Neural progenitor cell (in vitro differentiated cells): ENCODE results near the gene MAD2L2. TPM values are rescaled to one million over a fixed set of nuclear protein-coding genes. Genes with fewer than 3 reads are reported as not detected.

ENCODE experiments used
- DNase-seq: peaks from one replicate; pipeline ENCODE4 v3.0.0-alpha.2; 2016; ENCODE audit warnings: low spot score
- H2AFZ ChIP-seq: fragments of 200-600 bp; sonication (generic); replicated peaks from 2 replicates; pipeline ENCODE4 v1.6.1; 2016; ENCODE audit warnings: antibody characterized with exemption
- H3F3A ChIP-seq: fragments of 200-600 bp; sonication (generic); 2 replicates; pipeline ENCODE4 v1.6.1; 2016; ENCODE audit warnings: antibody characterized with exemption, low read depth
- H3K27ac ChIP-seq: fragments of 200-600 bp; sonication (generic); 2 replicates; pipeline ENCODE4 v1.5.1; 2016; ENCODE audit warnings: mild to moderate bottlenecking
- H3K27me3 ChIP-seq: fragments of 200-600 bp; sonication (generic); 2 replicates; pipeline ENCODE4 v1.6.1; 2016; ENCODE audit warnings: mild to moderate bottlenecking, moderate library complexity
- H3K36me3 ChIP-seq: fragments of 200-600 bp; sonication (generic); 2 replicates; pipeline ENCODE4 v1.5.1; 2016
- H3K4me1 ChIP-seq: fragments of 200-600 bp; sonication (generic); 2 replicates; pipeline ENCODE4 v1.6.1; 2016; ENCODE audit warnings: mixed run types
- H3K4me2 ChIP-seq: fragments of 200-600 bp; sonication (generic); 2 replicates; pipeline ENCODE4 v1.6.1; 2016
- H3K4me3 ChIP-seq: fragments of 200-600 bp; sonication (generic); 2 replicates; pipeline ENCODE4 v1.5.1; 2016
- H3K79me2 ChIP-seq: fragments of 200-600 bp; sonication (generic); 2 replicates; pipeline ENCODE4 v1.6.1; 2016; ENCODE audit warnings: low read depth
- H3K9ac ChIP-seq: fragments of 200-600 bp; sonication (generic); 2 replicates; pipeline ENCODE4 v1.6.1; 2016
- H3K9me3 ChIP-seq: fragments of 200-600 bp; sonication (generic); 2 replicates; pipeline ENCODE4 v1.5.1; 2016; ENCODE audit warnings: low read depth
- H4K20me1 ChIP-seq: fragments of 200-600 bp; sonication (generic); 2 replicates; pipeline ENCODE4 v1.6.1; 2016; ENCODE audit warnings: low read depth
- H3K27ac Mint-ChIP-seq: 3 replicates; pipeline ENCODE4 v1.8.0; 2021; ENCODE audit warnings: mixed read lengths
- H3K27me3 Mint-ChIP-seq: 2 replicates; pipeline ENCODE4 v1.8.0; 2022; ENCODE audit warnings: low read depth, mild to moderate bottlenecking, inconsistent platforms, moderate library complexity, mixed read lengths; ENCODE audit not compliant: insufficient read depth
- H3K36me3 Mint-ChIP-seq: 3 replicates; pipeline ENCODE4 v1.8.0; 2021; ENCODE audit warnings: mixed read lengths
- H3K4me1 Mint-ChIP-seq: 3 replicates; pipeline ENCODE4 v1.8.0; 2021; ENCODE audit warnings: mixed read lengths
- H3K4me3 Mint-ChIP-seq: 3 replicates; pipeline ENCODE4 v1.8.0; 2021; ENCODE audit warnings: mild to moderate bottlenecking, moderate library complexity, mixed read lengths
- H3K9me3 Mint-ChIP-seq: 3 replicates; pipeline ENCODE4 v1.8.0; 2020; ENCODE audit warnings: mixed read lengths
- CTCF ChIP-seq: fragments of 200-600 bp; sonication (generic); IDR thresholded peaks from 2 replicates; pipeline ENCODE4 v1.5.1; 2017; ENCODE audit warnings: antibody characterized with exemption, mild to moderate bottlenecking
- EZH2 ChIP-seq: fragments of 200-600 bp; sonication (generic); IDR thresholded peaks from 2 replicates; pipeline ENCODE4 v1.6.1; 2017; ENCODE audit warnings: antibody characterized with exemption, mild to moderate bottlenecking, moderate library complexity
- EZH2phosphoT487 ChIP-seq: fragments of 200-600 bp; sonication (generic); IDR thresholded peaks from 2 replicates; pipeline ENCODE4 v1.6.1; 2017; ENCODE audit warnings: antibody characterized with exemption
- total RNA-seq: library from RNA; depleted of rRNA; stranded (reverse); fragments of >200 nt; gene quantifications from 2 replicates; pipeline ENCODE4 v1.2.3, GENCODE V29; 2015; ENCODE audit warnings: low replicate concordance

MAD2L2 gene
- total RNA-seq, 1 donor from 2014 or later, result 108 TPM

GRCh38 chr1:11653101-11653860, 27.7 kb downstream of the MAD2L2 start:
- peak overlapping the region; percentile 83 for H3K4me3 ChIP-seq
- TF ChIP-seq EZH2phosphoT487, result no peak
- TF ChIP-seq EZH2, result no peak
- no peak for TF ChIP-seq CTCF
- H2AFZ ChIP-seq, result no peak overlapping the region
- Mint-ChIP-seq H3K9me3 (peaks cover 2% of the 10 kb centered on the region), H3K4me1 (peaks cover 15% of the 10 kb centered on the region), H3K4me3 (peak overlapping the region; percentile 79), H3K36me3 (no peaks in the 10 kb centered on the region), H3K27ac (no peak overlapping the region), H3K27me3 (peaks cover 44% of the 10 kb centered on the region)
- H3K4me1 ChIP-seq, result peaks cover 11% of the 10 kb centered on the region
- H3K9ac ChIP-seq, result no peak overlapping the region
- peak overlapping the region; percentile 94 for H3K4me2 ChIP-seq
- DNase-seq, result peak; percentile 18
- no peaks in the 10 kb centered on the region for H3K36me3 ChIP-seq
- no peaks in the 10 kb centered on the region for H3K9me3 ChIP-seq
- no peak overlapping the region for H3K27ac ChIP-seq
- peaks cover 74% of the 10 kb centered on the region for H3K27me3 ChIP-seq
- H3F3A ChIP-seq, result peaks cover 47% of the 10 kb centered on the region
- H4K20me1 ChIP-seq, result peaks cover 20% of the 10 kb centered on the region
- no peaks in the 10 kb centered on the region for H3K79me2 ChIP-seq

- no peak overlapping the region for H3K4me3 ChIP-seq
- Mint-ChIP-seq H3K4me3 (peak overlapping the region; percentile 14), H3K27ac (no peak overlapping the region), H3K4me1 (peaks cover 15% of the 10 kb centered on the region), H3K27me3 (peaks cover 42% of the 10 kb centered on the region), H3K36me3 (no peaks in the 10 kb centered on the region), H3K9me3 (peaks cover 2% of the 10 kb centered on the region)
- no peak overlapping the region for H3K4me2 ChIP-seq
- H3K9me3 ChIP-seq, result no peaks in the 10 kb centered on the region
- TF ChIP-seq EZH2 (no peak), EZH2phosphoT487 (no peak), CTCF (no peak)
- peaks cover 24% of the 10 kb centered on the region for H4K20me1 ChIP-seq
- no peaks in the 10 kb centered on the region for H3K79me2 ChIP-seq
- no peak overlapping the region for H3K9ac ChIP-seq
- no peak overlapping the region for H3K27ac ChIP-seq
- no peak overlapping the region for H2AFZ ChIP-seq
- no peak for DNase-seq
- H3F3A ChIP-seq, result peaks cover 50% of the 10 kb centered on the region
- H3K27me3 ChIP-seq, result peaks cover 82% of the 10 kb centered on the region
- H3K4me1 ChIP-seq, result peaks cover 14% of the 10 kb centered on the region
- H3K36me3 ChIP-seq, result no peaks in the 10 kb centered on the region
Observed at GRCh38 chr1:11652203-11652780, 28.7 kb downstream of the MAD2L2 start.

GRCh38 chr1:11651017-11651416, 29.9 kb downstream of the MAD2L2 start:
- H3K4me1 ChIP-seq, result peaks cover 14% of the 10 kb centered on the region
- H3K9me3 Mint-ChIP-seq, result peaks cover 2% of the 10 kb centered on the region
- peak overlapping the region; percentile 25 for H3K27ac Mint-ChIP-seq
- H3K36me3 Mint-ChIP-seq, result no peaks in the 10 kb centered on the region
- H3K4me1 Mint-ChIP-seq, result peaks cover 15% of the 10 kb centered on the region
- no peak overlapping the region for H3K4me3 ChIP-seq
- H3K36me3 ChIP-seq, result no peaks in the 10 kb centered on the region
- no peak overlapping the region for H2AFZ ChIP-seq
- peak overlapping the region; percentile 51 for H3K4me2 ChIP-seq
- H3K27me3 ChIP-seq, result peaks cover 82% of the 10 kb centered on the region
- peak overlapping the region; percentile 75 for H3K4me3 Mint-ChIP-seq
- H3K27me3 Mint-ChIP-seq, result peaks cover 51% of the 10 kb centered on the region
- peaks cover 46% of the 10 kb centered on the region for H3F3A ChIP-seq
- no peak for TF ChIP-seq EZH2phosphoT487
- TF ChIP-seq CTCF, result no peak
- no peak for TF ChIP-seq EZH2
- no peak for DNase-seq
- no peaks in the 10 kb centered on the region for H3K79me2 ChIP-seq
- H3K27ac ChIP-seq, result no peak overlapping the region
- no peaks in the 10 kb centered on the region for H3K9me3 ChIP-seq
- H3K9ac ChIP-seq, result no peak overlapping the region
- H4K20me1 ChIP-seq, result peaks cover 24% of the 10 kb centered on the region
